Fibroblast of lung (primary cell): ENCODE results near the gene MTA2. TPM values are rescaled to one million over a fixed set of nuclear protein-coding genes. Genes with fewer than 3 reads are reported as not detected.

Experiments
- DNase-seq, 2 donors: peaks; one replicate each; pipeline versions ENCODE4 v3.0.0 to v3.0.0-alpha.2; 2010; ENCODE audit warnings: low read depth in 2 of 2
- H2AFZ ChIP-seq: 2 replicates; pipeline ENCODE4 v1.5.1; 2012; ENCODE audit warnings: low read length, control low read depth, inconsistent platforms
- H3K27ac ChIP-seq: 2 replicates; pipeline ENCODE4 v1.5.1; 2011; ENCODE audit warnings: low read length, control low read depth; ENCODE audit not compliant: insufficient read depth
- H3K27me3 ChIP-seq: 2 replicates; pipeline ENCODE4 v1.5.1; 2011; ENCODE audit warnings: mild to moderate bottlenecking, low read length; ENCODE audit not compliant: control insufficient read depth, insufficient read depth
- H3K36me3 ChIP-seq: 2 replicates; pipeline ENCODE4 v1.5.1; 2011; ENCODE audit warnings: low read length; ENCODE audit not compliant: control insufficient read depth, insufficient read depth
- H3K4me1 ChIP-seq: 2 replicates; pipeline ENCODE4 v1.5.1; 2011; ENCODE audit warnings: low read length; ENCODE audit not compliant: control insufficient read depth, insufficient read depth; ENCODE audit errors: extremely low read depth
- H3K4me2 ChIP-seq: 2 replicates; pipeline ENCODE4 v1.5.1; 2011; ENCODE audit warnings: low read length, control low read depth; ENCODE audit not compliant: insufficient read depth; ENCODE audit errors: extremely low read depth
- H3K4me3 ChIP-seq, 4 experiments: fragments of 200-600 bp in 1 of 4; sonication (generic) in 1 of 4; replicated peaks in 1 of 4; 2 replicates each; pipeline ENCODE4 v1.5.1; 2011 to 2016; ENCODE audit warnings: low read length in 4 of 4, low read depth in 3 of 4, mild to moderate bottlenecking in 3 of 4, control low read depth in 2 of 4, inconsistent platforms in 1 of 4, mixed read lengths in 1 of 4; ENCODE audit not compliant: insufficient read depth in 1 of 4; ENCODE audit errors: control extremely low read depth in 1 of 4
- H3K79me2 ChIP-seq: 2 replicates; pipeline ENCODE4 v1.5.1; 2012; ENCODE audit warnings: mild to moderate bottlenecking, low read length, inconsistent platforms; ENCODE audit not compliant: control insufficient read depth, insufficient read depth
- H3K9ac ChIP-seq: 2 replicates; pipeline ENCODE4 v1.5.1; 2011; ENCODE audit warnings: mild to moderate bottlenecking, low read length, control low read depth; ENCODE audit not compliant: insufficient read depth
- H3K9me3 ChIP-seq: 2 replicates; pipeline ENCODE4 v1.5.1; 2012; ENCODE audit warnings: low read depth, low read length; ENCODE audit not compliant: control insufficient read depth, insufficient read depth
- H4K20me1 ChIP-seq: 2 replicates; pipeline ENCODE4 v1.5.1; 2011; ENCODE audit warnings: low read length; ENCODE audit not compliant: control insufficient read depth, insufficient read depth; ENCODE audit errors: extremely low read depth
- EZH2 ChIP-seq: IDR thresholded peaks from 2 replicates; pipeline ENCODE4 v1.5.1; 2012; ENCODE audit warnings: low read length, control low read depth, mild to moderate bottlenecking; ENCODE audit errors: missing control alignments
- polyA plus RNA-seq, 2 donors: library from polyadenylated mRNA; depleted of rRNA in 1 of 2; stranded (reverse) in 1 of 2; unstranded in 1 of 2; fragments of >200 nt; gene quantifications; 2 replicates each; pipeline ENCODE4 v1.2.1, GENCODE V29; 2011 to 2012; ENCODE audit warnings: missing spikeins in 1 of 2
- total RNA-seq: library from RNA; depleted of rRNA; stranded (reverse); fragments of >200 nt; gene quantifications from 2 replicates; pipeline ENCODE4 v1.2.1, GENCODE V29; 2014
- TF ChIP-seq, protein P1 (sequence below), 2 donors: IDR thresholded peaks in 1 of 2; conservative IDR thresholded peaks in 1 of 2; 1 replicate in 1 of 2; 2 replicates in 1 of 2; pipeline ENCODE4 v1.5.1; 2011 to 2012; ENCODE audit warnings: low read length in 2 of 2, control low read depth in 1 of 2, inconsistent platforms in 1 of 2, low read depth in 1 of 2, mild to moderate bottlenecking in 1 of 2

The MTA2 gene
- total and polyA plus RNA-seq, 2 donors (not counting 1 experiment from before 2014, with no cell fraction given) = 31.4 to 117 TPM

DNA sequence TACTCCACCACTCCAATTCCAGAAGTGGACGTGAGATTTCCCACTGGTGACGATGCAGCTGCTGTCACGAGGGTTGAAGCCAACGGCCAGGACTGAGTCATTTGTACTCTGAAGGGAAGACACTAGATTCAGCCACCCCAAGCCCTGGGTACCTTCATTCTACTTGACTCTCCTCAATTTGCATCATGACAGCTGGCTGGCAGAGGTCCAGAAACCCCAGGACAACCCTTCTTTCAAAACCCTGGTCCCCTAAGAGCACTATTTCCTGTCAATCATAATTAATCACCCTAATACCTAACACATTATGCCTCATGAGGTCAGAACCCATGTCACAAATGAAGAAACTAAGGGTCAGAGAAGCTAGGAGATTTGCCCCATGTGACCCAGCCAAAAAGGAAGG lies 6.0 kb upstream of the MTA2 start:
- DNase-seq = no peak
- peaks cover 6% of the 10 kb centered on the region for H3K4me1 ChIP-seq
- no peak overlapping the region for H3K4me3 ChIP-seq
- no peaks in the 10 kb centered on the region for H3K79me2 ChIP-seq
- H3K27me3 ChIP-seq = no peaks in the 10 kb centered on the region
- no peak overlapping the region for H3K4me2 ChIP-seq
- no peak overlapping the region for H2AFZ ChIP-seq
- no peaks in the 10 kb centered on the region for H3K9me3 ChIP-seq
- H3K27ac ChIP-seq = no peak overlapping the region
- TF ChIP-seq, protein P1, sequence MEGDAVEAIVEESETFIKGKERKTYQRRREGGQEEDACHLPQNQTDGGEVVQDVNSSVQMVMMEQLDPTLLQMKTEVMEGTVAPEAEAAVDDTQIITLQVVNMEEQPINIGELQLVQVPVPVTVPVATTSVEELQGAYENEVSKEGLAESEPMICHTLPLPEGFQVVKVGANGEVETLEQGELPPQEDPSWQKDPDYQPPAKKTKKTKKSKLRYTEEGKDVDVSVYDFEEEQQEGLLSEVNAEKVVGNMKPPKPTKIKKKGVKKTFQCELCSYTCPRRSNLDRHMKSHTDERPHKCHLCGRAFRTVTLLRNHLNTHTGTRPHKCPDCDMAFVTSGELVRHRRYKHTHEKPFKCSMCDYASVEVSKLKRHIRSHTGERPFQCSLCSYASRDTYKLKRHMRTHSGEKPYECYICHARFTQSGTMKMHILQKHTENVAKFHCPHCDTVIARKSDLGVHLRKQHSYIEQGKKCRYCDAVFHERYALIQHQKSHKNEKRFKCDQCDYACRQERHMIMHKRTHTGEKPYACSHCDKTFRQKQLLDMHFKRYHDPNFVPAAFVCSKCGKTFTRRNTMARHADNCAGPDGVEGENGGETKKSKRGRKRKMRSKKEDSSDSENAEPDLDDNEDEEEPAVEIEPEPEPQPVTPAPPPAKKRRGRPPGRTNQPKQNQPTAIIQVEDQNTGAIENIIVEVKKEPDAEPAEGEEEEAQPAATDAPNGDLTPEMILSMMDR (conservative IDR thresholded peaks at IDR 0.05 in 1 of 2, IDR thresholded peaks at IDR 0.05 in 1 of 2; ENCODE audit: low read depth in 1 of 2, low read length in 2 of 2) = no peak
- TF ChIP-seq EZH2 = no peak
- H3K9ac ChIP-seq = no peak overlapping the region
- H3K36me3 ChIP-seq = peaks cover 9% of the 10 kb centered on the region
- H4K20me1 ChIP-seq = no peaks in the 10 kb centered on the region

DNA sequence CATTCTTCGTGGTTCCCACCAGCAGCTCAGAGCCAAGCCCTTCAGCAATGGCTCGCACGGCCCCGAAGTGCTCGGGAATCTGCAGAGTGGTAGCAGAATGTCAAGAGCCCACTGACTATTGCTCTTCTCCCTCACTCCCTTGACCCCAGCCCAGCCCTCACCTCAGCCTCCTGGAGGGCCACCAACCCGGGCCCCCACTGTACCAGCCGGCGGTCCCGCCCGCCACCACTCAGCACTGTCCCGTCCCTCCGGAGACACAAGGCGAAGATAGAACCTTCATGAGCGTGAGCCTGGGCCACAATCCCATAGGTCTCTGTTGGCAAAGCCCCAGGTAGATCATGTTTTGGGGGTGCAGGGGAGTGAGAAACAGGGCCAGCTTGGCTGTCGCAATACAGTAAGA lies 4.2 kb upstream of the MTA2 start:
- no peak overlapping the region for H3K4me2 ChIP-seq
- peaks cover 9% of the 10 kb centered on the region for H3K36me3 ChIP-seq
- H2AFZ ChIP-seq = no peak overlapping the region
- H3K4me1 ChIP-seq = peaks cover 4% of the 10 kb centered on the region
- no peak overlapping the region for H3K27ac ChIP-seq
- peaks cover 6% of the 10 kb centered on the region for H3K79me2 ChIP-seq
- TF ChIP-seq EZH2 = no peak
- TF ChIP-seq, protein P1 (conservative IDR thresholded peaks at IDR 0.05 in 1 of 2, IDR thresholded peaks at IDR 0.05 in 1 of 2; ENCODE audit: low read depth in 1 of 2, low read length in 2 of 2) = no peak
- no peak overlapping the region for H3K4me3 ChIP-seq
- no peaks in the 10 kb centered on the region for H3K27me3 ChIP-seq
- no peaks in the 10 kb centered on the region for H4K20me1 ChIP-seq
- H3K9me3 ChIP-seq = no peaks in the 10 kb centered on the region
- no peak overlapping the region for H3K9ac ChIP-seq
- no peak for DNase-seq

DNA sequence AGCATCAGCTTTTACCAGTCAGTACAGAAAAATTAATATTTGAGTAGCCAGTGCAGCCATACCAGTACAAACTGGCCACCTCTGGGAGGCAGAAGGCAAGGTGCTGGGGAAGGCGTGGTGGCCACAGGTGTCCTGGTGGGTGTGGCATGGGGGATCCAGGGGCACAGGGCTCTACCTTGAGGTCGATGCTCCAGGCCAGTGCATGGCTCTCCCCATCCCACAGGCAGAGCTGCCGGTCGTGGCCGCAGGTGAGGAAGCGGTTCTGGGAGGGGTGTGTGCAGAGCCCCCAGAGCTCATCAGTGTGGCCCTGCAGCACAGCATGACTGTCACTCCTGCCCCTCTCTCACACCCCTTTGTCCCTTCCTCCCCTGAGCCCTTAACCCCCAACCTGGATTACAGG lies 3.8 kb upstream of the MTA2 start:
- Histone ChIP-seq H3K9ac (no peak overlapping the region), H3K4me3 (no peak overlapping the region), H4K20me1 (no peaks in the 10 kb centered on the region), H3K79me2 (peaks cover 10% of the 10 kb centered on the region), H3K9me3 (no peaks in the 10 kb centered on the region), H3K4me1 (peaks cover 3% of the 10 kb centered on the region), H3K27me3 (no peaks in the 10 kb centered on the region), H3K27ac (no peak overlapping the region), H2AFZ (no peak overlapping the region), H3K36me3 (peaks cover 9% of the 10 kb centered on the region), H3K4me2 (no peak overlapping the region)
- no peak for TF ChIP-seq EZH2
- TF ChIP-seq, protein P1 (conservative IDR thresholded peaks at IDR 0.05 in 1 of 2, IDR thresholded peaks at IDR 0.05 in 1 of 2; ENCODE audit: low read depth in 1 of 2, low read length in 2 of 2) = no peak
- DNase-seq = no peak
